ENCODE measurements around the gene SYNPO2L.

DNA sequence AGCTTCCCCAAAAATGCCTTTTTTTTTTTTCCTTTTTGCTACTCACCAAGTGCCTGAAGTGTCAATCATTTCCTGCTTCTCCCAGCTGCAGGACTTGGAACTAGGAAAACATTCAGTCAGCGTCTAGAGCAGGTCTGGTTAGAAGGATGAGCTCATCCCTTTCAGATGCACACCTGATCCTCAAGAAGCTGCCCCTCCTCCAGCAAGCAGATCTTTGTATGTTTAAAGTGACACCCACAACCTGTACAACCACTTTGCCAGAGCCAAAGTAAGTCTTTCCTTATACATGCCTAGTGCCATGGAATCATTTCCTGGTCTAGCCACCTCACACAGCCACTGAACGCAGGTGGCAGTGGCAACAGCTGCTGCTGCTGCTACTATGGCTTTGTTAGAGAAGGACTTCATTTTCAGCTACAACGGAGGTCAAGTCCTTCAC lies 54.3 kb downstream of the SYNPO2L start:
- TF ChIP-seq, protein P1, sequence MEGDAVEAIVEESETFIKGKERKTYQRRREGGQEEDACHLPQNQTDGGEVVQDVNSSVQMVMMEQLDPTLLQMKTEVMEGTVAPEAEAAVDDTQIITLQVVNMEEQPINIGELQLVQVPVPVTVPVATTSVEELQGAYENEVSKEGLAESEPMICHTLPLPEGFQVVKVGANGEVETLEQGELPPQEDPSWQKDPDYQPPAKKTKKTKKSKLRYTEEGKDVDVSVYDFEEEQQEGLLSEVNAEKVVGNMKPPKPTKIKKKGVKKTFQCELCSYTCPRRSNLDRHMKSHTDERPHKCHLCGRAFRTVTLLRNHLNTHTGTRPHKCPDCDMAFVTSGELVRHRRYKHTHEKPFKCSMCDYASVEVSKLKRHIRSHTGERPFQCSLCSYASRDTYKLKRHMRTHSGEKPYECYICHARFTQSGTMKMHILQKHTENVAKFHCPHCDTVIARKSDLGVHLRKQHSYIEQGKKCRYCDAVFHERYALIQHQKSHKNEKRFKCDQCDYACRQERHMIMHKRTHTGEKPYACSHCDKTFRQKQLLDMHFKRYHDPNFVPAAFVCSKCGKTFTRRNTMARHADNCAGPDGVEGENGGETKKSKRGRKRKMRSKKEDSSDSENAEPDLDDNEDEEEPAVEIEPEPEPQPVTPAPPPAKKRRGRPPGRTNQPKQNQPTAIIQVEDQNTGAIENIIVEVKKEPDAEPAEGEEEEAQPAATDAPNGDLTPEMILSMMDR (IDR thresholded peaks at IDR 0.05), result no peak
- TF ChIP-seq POLR2AphosphoS5 (IDR thresholded peaks at IDR 0.05), result peak in 2 of 3 donors; percentile 80 to 81
- TF ChIP-seq EP300 (IDR thresholded peaks at IDR 0.05; ENCODE audit: low read depth), result no peak
- peak; percentile 71 for TF ChIP-seq POLR2A (IDR thresholded peaks at IDR 0.05)

Measured in transverse colon (tissue), 4 donors.